Ureter (tissue), 1 donor: ENCODE data around the gene ZNF182. TPM values are rescaled to one million over a fixed set of nuclear protein-coding genes. Genes with fewer than 3 reads are reported as not detected.

ENCODE experiments used
- total RNA-seq: library from RNA; stranded (reverse); gene quantifications from one replicate; pipeline ENCODE4 v1.2.4, GENCODE V29; 2023
- donor health status: DM: yes; HTN: yes; CAD: no.

The ZNF182 gene
- total RNA-seq, 1 donor from 2014 or later: 7.0 TPM

Other genes starting within 250 kb of the ZNF182 start
- gene ZNF81, start 167.1 kb downstream of the ZNF182 start, total RNA-seq: 15.4 TPM
- not detected for gene SPACA5, start 3.0 kb upstream of the ZNF182 start, total RNA-seq
- gene ZNF630, start 67.7 kb upstream of the ZNF182 start, total RNA-seq: 5.4 TPM
- gene SPACA5B, start 126.6 kb upstream of the ZNF182 start, total RNA-seq: not detected
- gene SSX5, start 192.8 kb upstream of the ZNF182 start, total RNA-seq: not detected